Brain microvascular endothelial cell (primary cell): ENCODE data around the gene CLPTM1L.

ENCODE experiments used
- DNase-seq: peaks from one replicate; pipeline ENCODE4 v3.0.0-alpha.2; 2020
- H3K27ac ChIP-seq: fragments of 250-450 bp; sonication (Bioruptor Pico); 2 replicates; pipeline ENCODE4 v1.5.1; 2020; ENCODE audit warnings: mild to moderate bottlenecking, moderate library complexity
- H3K27me3 ChIP-seq: fragments of 250-450 bp; sonication (Bioruptor Pico); replicated peaks from 2 replicates; pipeline ENCODE4 v1.5.1; 2020; ENCODE audit warnings: mild to moderate bottlenecking
- H3K36me3 ChIP-seq: fragments of 250-450 bp; sonication (Bioruptor Pico); replicated peaks from 2 replicates; pipeline ENCODE4 v1.5.1; 2020; ENCODE audit warnings: mild to moderate bottlenecking
- H3K4me3 ChIP-seq: 2 replicates; pipeline ENCODE4 v1.5.1; 2011; ENCODE audit warnings: low read depth, mild to moderate bottlenecking, control low read depth, low read length, moderate library complexity
- in situ Hi-C: cut with HindIII; loops from 2 replicates; pipeline ENCODE4 v1.10.0; 2017; ENCODE audit warnings: low sequenced_read_pairs, low pct_ligation_motif_present
- TF ChIP-seq, protein P1 (sequence below): IDR thresholded peaks from 2 replicates; pipeline ENCODE4 v1.5.1; 2011; ENCODE audit warnings: low read depth, mild to moderate bottlenecking, moderate library complexity, low read length, control low read depth, inconsistent platforms; ENCODE audit errors: missing control alignments

The CLPTM1L gene

DNA sequence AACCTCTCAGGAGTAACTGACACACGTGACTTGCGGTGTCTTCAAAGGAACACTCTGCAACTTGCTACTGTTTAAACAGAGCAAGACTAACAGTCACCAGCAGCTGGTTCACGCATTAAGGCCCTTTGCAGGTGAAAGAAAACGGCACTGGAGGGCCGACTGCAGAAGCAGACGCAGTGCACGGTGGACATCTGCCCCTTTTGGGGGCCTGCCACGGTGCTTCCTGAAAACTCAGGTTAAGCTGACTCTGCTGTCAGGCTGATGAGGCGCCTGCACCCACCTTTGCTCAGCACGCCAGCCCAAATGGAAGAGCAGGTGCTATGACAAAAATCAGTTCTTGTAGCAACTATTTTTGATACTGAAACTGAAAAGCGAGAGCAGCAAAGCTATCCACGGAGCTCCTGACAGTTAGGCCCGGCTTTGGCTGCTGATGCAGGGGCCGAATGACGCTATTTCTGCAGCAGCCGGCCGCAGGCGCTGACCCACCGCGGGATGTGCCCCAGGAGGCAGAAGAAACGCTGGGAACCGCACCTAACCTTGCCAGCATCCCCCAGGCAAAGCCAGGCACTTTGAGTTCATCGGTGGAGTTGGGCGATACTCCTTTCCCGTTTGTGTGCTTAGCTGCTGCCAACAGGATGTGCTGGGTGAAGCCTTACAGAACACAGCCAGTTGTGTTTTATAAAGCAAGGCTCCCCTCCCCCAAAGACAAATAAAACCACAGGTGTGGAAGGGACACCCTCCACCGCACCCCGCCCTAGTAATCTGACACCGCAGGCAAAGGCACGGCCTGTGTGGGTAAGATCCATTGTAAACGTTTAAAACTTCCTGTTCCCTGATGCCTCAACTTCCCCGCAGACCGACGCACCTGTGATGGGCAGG, 29.0 kb downstream of the CLPTM1L start:
- in situ Hi-C loops = loop anchor here (25.0 kb wide), 1 partner anchor 104 kb away; the partner anchor contains the start of gene SLC6A19

DNA sequence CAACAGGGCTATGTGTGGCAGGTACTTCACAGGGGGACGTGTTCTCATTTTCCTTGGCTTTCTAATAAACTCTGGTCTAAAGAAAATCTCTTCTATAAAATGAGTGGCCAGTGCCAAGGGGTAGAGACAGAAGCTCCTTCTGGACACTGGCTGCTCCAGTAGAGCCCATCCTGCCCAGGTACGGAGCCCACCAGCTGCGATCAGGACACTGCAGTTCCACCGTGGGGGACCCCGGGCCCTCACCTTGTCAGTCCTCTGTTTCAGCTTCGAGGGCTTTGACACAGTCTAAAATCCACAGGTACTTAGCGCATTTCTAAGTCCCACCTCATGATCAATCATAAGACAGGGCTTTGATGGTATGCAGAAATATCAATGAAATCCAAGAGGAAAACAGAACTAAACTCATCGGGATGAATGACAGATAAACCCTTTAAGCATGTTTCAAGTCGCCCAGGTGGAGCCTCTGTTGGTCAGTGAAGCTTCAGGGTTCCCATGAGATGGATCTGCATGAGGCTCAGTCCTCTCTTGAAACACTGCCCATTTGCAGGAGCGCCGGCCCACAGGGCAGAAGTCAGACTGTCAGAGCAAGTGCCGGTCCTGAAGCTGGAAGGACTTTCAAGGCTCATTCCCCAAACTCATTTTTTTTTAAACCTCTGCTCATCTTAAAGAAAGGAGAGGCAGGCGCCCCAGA, 29.7 kb downstream of the CLPTM1L start:
- no peak for DNase-seq
- Histone ChIP-seq H3K27me3 (no peaks in the 10 kb centered on the region), H3K4me3 (no peak overlapping the region), H3K36me3 (peaks cover 24% of the 10 kb centered on the region), H3K27ac (no peak overlapping the region)
- in situ Hi-C loops = loop anchor here (25.0 kb wide), 1 partner anchor 103 kb away; the partner anchor contains the start of gene SLC6A19
- TF ChIP-seq, protein P1, sequence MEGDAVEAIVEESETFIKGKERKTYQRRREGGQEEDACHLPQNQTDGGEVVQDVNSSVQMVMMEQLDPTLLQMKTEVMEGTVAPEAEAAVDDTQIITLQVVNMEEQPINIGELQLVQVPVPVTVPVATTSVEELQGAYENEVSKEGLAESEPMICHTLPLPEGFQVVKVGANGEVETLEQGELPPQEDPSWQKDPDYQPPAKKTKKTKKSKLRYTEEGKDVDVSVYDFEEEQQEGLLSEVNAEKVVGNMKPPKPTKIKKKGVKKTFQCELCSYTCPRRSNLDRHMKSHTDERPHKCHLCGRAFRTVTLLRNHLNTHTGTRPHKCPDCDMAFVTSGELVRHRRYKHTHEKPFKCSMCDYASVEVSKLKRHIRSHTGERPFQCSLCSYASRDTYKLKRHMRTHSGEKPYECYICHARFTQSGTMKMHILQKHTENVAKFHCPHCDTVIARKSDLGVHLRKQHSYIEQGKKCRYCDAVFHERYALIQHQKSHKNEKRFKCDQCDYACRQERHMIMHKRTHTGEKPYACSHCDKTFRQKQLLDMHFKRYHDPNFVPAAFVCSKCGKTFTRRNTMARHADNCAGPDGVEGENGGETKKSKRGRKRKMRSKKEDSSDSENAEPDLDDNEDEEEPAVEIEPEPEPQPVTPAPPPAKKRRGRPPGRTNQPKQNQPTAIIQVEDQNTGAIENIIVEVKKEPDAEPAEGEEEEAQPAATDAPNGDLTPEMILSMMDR = no peak

More for the DNA sequence above, 29.0 kb downstream of the CLPTM1L start:
- Histone ChIP-seq H3K4me3 (no peak overlapping the region), H3K27me3 (no peaks in the 10 kb centered on the region), H3K27ac (no peak overlapping the region), H3K36me3 (peaks cover 32% of the 10 kb centered on the region)
- DNase-seq = no peak
- TF ChIP-seq, protein P1 = no peak

DNA sequence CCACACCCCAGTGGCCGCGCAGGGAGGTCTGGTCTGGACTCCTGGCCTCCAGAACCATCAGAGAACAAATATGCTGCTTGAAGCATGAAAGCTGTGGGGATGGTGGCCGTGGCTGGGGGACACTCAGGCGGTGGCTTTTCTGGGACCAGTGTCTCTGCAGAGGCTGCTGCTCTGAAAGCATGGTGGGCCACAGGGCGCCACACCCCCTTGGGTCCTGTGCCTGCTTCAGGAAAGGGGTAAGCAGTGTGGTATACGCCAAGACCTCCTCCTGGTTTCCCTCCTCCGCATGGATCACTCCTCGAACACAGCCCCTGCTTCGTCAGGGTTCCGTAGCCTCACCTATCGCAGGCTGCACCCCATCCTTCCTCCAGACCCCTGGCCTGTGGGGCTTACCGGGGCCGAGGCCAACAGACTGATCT, 30.3 kb downstream of the CLPTM1L start:
- TF ChIP-seq, protein P1 = no peak
- peaks cover 18% of the 10 kb centered on the region for H3K36me3 ChIP-seq
- in situ Hi-C loops = loop anchor here (25.0 kb wide), 1 partner anchor 102 kb away; the partner anchor contains the start of gene SLC6A19

DNA sequence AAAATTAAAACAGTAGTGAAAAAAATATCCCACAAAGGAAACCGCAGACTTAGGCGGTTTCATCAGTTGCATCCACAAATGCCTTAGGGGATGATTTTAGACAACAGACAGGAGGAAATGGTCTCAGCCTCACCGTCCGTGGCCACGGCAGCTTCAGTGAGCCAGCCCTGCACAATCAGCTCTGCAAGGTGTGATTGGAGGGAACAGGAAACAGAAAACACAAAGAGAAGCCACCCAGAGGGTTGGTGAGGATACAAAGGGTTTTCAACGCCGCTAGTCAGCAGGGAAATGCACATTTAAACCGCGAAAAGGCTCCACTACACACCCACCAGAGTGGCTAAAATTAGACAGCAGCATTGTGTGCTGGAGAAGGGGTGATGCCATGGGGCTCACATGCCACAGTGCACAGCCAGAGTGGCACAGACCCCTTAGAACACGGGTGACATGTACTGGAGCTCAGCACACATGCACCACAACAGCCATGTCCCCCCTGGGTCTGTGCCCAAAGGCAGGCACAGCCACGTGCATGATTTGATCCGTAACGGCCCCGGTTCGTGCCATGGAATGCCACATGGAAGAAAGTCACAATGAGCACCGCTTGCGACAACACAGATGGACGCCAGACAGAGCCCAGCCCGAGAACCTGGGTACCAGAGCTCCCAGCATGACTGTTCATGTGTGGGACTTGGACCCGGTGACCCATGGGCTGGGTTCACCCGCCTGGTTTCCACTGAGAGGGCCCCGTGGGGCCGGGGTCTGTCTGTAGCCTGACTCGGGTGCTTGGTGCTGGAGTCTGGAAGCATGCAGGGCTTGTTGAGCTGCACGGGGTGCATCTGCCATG, 31.7 kb downstream of the CLPTM1L start:
- no peaks in the 10 kb centered on the region for H3K27me3 ChIP-seq
- in situ Hi-C loops = loop anchor here (25.0 kb wide), 1 partner anchor 101 kb away; the partner anchor contains the start of gene SLC6A19
- no peak for DNase-seq
- TF ChIP-seq, protein P1 = no peak
- no peak overlapping the region for H3K4me3 ChIP-seq
- peaks cover 6% of the 10 kb centered on the region for H3K36me3 ChIP-seq
- no peak overlapping the region for H3K27ac ChIP-seq

More for the DNA sequence above, 30.3 kb downstream of the CLPTM1L start:
- Histone ChIP-seq H3K27me3 (no peaks in the 10 kb centered on the region), H3K27ac (no peak overlapping the region), H3K4me3 (no peak overlapping the region)
- no peak for DNase-seq

DNA sequence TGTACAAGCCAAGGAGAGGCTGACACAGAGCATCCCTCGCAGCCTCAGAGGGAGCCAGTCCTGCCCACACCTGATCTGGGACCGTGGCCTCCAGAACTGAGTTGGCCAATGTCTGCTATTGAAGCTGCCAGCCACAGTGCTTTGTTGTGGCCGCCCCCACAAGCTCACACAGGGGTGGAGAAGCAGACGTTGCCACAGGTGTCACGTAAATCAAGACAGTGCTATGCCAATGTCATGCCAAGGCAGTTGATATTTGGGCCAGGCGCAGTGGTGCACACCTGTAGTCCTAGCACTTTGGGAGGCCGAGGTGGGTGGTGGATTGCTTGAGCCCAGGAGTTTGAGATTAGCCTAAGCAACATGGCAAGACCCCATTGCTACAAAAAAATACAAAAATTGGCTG, 32.7 kb downstream of the CLPTM1L start:
- Histone ChIP-seq H3K27ac (no peak overlapping the region), H3K36me3 (no peaks in the 10 kb centered on the region), H3K4me3 (no peak overlapping the region), H3K27me3 (no peaks in the 10 kb centered on the region)
- in situ Hi-C loops = loop anchor here (25.0 kb wide), 1 partner anchor 100 kb away; the partner anchor contains the start of gene SLC6A19
- DNase-seq = no peak
- TF ChIP-seq, protein P1 = no peak
